NCI-H82 treated with DMSO at 0.1 percent for 48 hours (cell line): ENCODE measurements around the gene BLOC1S5.

Experiments used
- DNase-seq: peaks from one replicate; lab custom pipeline; 2025; ENCODE audit not compliant: unreplicated experiment; lab: John Stamatoyannopoulos, UW

The BLOC1S5 gene

GRCh38 chr6:8082572-8082953 lies 18.4 kb upstream of the BLOC1S5 start:
- no peak for DNase-seq

DNA sequence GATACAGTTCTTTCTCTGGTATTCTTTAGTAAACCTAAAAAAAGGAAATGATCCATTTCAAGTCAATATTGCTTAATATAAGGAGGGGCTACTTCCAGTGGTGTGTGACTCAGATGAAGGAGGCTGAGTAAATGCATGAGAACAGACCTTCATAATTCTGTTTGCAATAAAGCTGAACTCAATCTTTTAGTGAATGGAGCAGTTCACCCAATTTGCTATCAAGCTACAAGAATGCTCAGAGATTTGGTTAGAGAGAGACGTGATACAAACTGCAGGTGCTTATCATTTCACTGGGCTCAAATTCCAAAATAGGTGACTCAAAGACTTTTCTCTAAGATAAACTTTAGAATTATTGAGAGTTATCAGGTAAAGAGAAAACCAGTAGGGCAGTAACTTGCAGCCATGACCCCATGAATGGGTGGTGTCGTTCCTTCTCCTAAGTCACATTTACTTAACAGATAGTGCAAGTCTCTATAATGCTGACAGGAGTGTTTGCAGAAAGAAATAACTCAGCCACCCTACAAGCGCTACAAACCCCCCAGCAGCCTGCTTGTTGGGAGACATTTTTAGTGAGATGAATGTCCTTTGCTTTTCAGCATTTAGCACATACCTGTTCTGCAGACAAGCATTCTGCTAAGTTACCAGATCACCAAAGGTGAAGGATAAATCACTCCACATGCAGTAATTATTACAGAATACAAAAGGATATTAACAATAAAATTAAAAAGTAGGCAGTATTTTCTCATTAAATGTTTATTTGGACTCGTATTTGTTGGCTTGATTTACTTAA lies 16.4 kb upstream of the BLOC1S5 start:
- DNase-seq = no peak

DNA sequence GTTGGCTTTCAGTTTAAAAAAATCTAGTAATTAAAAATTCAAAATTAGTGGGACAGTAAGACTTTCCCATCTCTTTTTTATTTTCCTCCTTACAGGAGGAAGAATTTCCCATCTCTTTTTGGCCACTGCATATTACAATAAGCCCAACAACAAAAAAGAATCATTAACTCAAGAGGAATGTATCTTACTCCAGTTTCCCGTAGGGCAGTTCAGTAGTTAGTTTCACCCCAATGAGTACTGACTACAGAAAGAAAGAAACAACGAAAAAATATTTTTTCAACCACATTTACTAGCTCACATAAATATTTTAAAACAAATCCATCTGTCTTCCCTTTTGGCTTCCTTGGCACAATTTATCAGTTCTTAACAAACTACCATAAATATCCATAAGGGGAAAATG lies 14.9 kb upstream of the BLOC1S5 start:
- DNase-seq = no peak

DNA sequence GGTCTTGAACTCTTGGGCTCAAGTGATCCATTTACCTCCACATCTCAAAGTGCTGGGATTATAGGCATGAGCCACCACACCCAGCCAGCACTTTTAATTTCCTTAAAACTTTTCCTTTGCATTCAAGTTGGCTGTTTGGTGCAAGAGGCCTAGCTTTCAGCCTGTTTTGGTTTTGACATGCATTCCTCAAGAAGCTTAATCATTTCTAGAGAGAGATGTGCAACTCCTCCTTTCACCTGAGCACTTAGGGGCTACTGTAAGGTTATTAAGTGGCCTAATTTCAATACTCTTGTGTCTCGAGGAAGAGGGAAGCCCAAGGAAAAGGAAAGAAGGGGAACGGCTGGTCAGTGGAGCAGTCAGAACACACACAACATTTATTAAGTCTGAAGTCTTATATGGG lies 13.8 kb upstream of the BLOC1S5 start:
- no peak for DNase-seq

DNA sequence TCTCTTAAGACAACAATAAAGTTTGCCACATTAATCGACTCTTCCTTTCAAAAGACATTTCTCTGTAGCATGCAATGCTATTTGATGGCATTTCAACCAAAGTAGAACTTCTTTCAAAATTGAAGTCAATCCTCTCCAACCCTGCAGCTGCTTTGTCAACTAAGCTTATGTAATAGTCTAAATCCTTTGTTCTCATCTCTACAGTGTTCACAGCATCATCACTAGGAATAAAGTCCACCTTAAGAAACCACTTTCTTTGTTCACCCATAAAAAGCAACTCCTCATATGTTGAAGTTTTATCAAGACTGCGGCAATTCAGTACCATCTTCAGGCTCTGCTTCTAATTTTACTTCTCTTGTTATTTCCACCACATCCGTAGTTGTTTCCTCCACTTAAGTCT lies 11.5 kb upstream of the BLOC1S5 start:
- no peak for DNase-seq

DNA sequence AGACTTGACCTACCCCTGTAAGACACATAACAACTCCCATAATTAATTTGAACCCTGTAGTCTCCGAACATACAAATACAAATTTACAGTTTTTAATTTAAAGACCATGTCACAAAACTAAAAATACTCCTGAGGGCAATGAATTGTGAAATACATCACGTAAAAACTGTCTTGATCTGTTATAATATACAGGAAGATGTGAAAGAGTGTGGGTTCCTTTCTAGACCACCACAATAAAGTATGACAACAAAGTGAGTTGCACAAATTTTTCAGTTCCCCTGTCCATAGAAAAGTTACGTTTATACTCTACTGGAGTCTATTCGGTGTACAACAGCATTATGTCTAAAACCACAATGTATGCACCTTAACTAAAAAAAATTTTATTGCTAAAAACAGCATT lies 11.0 kb upstream of the BLOC1S5 start:
- DNase-seq = no peak

DNA sequence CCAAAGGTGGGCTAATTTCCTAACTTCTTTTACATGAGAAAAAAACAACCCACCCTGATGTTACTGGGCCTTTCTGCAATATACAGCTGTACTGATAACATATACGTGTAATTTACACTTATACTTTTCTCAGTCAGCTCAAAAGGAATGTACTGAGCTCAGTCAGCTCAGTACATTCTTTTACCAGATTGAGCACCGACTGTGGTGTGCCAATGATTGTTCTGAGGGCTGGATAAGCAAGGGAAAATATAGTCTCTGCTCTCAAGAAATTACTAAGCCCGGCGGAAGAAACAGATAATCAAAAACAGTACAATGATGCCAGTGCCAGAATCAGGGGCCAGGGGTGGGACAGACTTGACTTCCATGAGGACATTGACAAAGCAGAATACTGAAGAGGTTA lies 10.0 kb upstream of the BLOC1S5 start:
- no peak for DNase-seq

DNA sequence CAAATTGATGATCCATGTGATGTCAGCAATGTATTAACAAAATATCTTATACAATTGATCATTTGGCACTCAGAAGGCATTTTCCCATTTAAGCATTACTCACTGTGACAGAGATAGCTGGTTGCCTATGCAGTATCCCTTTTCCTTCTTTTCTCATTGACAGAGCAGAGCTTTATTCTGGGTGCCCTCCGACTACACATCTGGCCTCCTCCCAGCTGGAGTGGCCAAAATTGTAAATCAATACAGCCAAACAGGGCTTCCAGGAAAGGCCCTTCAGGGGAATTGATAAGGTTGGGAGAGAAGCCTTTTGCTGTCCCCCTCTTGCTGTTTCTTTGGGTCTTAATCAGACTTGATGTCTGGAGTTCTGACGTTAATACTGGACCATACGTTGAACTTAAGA lies 9.6 kb upstream of the BLOC1S5 start:
- no peak for DNase-seq

DNA sequence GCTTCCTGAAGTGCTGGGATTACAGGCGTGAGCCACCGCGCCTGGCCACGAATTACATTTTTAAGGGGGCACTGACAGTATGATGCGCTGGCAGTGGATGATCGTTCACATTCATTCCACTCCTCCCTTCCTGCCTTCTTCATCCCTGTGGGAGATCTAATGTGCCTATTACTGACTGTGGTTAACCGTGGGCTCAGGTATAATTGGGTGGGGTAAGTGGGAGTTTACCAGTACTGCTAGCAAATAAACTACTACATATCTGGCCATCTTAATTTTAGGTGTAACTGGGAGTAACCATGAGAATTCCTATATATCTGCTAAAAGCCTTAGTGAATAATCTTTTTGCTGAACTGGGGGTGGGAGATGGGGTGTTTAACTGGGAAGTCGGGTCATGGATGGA lies 6.5 kb upstream of the BLOC1S5 start:
- no peak for DNase-seq

DNA sequence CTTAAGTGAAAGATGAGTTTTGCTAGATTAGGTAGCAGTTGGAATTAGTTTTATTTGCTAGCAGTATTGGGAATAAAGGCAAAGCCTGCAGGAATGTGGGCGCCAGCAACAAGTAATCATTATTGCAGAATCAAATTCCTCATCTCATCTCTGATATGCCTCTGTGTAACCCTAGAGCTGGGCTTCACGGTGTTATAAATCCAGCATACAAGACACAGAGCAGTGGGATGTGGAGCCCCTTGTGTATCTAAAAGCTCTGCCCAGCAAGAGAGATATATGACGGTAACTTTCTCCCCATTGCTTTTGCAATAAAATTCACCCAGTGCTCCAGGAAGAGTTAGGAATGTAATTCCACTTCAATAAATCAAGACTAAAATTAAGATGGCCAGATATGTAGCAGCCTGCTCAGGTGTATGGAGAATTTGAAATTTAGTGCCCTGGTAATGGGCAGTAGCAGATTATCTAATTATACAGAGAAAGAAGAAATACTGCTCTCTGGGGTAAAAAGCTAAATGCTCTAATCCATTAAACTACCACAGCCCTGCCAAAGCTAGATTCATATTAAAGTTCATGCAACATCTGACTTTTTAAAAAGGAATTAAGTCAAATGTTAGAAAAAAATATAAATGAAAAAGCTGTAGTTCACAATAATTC lies 5.6 kb upstream of the BLOC1S5 start:
- DNase-seq = no peak

- DNase-seq = no peak
Measured at GRCh38 chr6:8069151-8069550, 5.0 kb upstream of the BLOC1S5 start.

GRCh38 chr6:8066108-8066507 lies 1.9 kb upstream of the BLOC1S5 start:
- DNase-seq = no peak

GRCh38 chr6:8065519-8065911 lies 1.3 kb upstream of the BLOC1S5 start:
- DNase-seq = no peak

- no peak for DNase-seq
Measured at GRCh38 chr6:8064638-8065518, 689 bp upstream of the BLOC1S5 start.

DNA sequence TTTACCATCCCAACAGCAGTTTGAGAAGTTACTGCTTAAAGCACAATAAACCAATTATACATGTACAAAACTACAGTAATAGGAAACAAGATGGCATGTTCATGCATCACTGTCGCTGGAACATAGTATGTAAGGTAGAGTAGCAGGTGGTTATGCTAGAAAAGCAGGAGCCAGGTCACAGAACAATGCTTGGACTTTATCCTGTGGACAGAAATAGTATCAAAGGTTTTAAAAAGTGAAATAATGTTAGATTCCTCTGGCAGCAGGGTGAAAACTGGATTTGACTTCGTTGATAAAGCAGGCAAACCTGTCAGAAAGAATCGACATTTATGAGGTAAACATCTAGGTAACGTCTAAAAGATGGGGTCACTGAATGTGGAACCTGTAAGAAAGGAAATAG lies 2.5 kb downstream of the BLOC1S5 start:
- no peak for DNase-seq

- no peak for DNase-seq
Measured at GRCh38 chr6:8060346-8060745, 3.8 kb downstream of the BLOC1S5 start.

DNA sequence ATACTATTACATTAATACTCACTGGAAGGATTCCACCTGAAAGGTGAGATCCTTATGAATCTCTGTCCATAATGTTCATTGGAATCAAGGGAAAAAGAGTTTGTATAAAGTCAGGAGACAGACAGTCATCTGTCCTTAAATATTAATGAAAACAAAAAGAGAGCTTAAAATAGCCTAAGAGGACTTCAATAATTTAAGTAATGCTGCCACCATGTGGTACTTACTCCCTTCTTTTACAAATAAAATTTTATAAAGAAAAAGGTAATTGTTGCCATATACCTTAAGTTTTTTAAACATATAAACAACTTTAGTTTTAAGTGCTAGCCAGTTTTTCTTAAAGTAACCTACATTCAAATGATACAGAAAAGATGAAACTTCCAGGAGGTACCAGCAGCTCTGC lies 5.1 kb downstream of the BLOC1S5 start:
- DNase-seq = no peak

DNA sequence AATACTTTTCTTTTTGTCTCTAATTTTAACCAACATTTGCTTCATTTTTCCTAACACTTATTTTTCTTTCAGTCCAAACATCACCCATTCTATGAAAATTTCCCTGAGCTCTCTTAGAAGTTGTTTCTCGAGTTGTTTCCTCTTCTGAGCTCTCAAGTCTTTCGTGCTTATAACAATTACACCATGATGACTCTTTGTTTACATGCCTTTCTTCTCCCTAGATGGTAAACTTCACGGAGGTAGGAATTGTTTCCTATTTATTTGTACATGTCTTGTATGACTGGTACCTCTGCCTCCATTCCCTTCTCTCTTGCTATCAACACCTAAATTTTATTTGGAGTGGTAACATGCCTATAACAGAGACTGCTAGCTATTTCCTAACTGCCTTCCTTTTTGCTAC lies 6.4 kb downstream of the BLOC1S5 start:
- DNase-seq = no peak

DNA sequence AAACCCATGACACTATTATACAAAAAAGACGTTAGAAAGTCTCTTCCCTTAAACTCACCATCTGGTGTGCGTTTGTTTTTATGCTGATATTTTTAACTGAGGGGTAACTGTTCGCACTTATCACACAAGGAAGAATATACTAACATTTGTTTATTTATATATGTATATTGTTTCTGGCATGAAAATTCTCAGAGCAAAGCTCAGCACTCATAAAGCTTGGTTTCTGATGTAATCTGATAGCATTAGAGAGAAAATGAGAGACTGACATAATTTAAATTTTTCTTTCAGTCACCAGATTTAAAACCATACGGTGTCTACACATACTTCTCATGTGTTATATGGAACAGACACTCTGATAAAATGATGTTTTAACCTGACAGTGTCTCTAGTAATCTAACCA lies 6.9 kb downstream of the BLOC1S5 start:
- DNase-seq = no peak

DNA sequence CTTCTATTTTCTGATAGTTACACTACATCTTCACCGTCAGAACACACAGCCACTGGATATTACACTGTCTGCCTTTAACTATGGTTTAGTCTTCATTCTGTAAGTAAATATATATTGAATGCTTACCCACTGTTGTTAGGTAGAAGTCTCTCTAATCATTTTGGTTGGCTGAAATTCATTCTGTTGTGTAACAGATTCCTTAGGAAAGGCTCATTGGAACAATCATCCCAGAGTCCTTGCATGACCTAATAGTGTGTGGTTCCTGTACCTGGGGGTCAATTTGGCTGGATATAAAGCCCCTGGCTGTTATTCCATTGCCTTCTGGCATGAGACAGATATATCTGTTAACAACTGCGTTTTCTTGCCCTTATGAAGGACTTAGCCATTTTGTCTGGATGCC lies 9.9 kb downstream of the BLOC1S5 start:
- no peak for DNase-seq

DNA sequence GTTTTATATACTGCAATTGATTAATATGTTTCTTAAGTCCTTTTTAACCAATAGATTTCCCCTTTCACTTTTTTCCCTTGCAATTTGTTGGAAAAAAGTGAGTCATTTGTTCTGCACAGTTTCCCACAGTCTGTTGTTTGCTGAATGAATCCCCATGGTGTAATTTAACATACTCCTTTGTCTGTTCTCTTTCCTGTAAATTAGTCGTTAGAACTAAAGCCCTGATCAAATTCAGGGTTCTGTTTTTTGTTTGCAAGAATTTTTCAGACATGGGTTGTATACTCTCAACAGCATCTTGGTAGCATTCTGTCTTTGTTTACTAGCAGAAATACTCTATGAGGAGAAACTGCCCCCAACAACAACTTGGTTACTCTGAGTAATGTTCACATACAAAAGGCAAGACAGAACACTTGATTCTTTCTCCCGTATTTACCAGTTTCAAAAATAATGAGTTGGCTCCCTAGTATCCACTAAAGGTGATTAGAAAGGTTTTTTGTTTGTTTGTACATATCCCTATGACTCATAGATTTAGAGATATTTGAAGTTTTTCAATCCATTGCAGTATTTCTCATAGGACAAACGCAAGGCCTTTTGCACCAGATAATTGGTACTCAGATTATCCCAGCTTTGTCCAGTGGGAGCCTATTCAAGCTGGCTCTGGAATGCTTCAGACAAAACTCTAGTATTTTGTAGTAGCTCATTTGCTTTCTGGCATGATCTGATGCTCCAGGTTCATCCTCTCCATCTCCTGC lies 16.5 kb downstream of the BLOC1S5 start:
- DNase-seq = no peak
